ENCODE measurements around the gene PCGF2. TPM values are rescaled to one million over a fixed set of nuclear protein-coding genes. Genes with fewer than 3 reads are reported as not detected.

The PCGF2 gene
- total and polyA plus RNA-seq, 9 of the 15 experiments (the other 6 are each of a cell fraction or from before 2014, with no cell fraction given) = 1.3 to 33.4 (median 7.0) TPM

DNA sequence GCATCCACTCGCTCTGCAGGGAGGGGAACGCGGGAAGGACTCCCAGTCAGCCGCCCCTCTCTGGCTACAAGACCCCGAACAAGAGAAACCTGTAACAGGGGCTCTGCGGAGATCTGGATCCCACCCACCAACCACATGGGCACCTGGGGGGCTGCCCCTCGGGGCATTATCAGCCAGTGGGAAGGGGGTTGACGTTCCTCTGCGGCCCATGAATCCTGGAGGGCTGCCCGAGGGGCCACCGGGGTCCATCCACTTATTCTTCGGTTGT, 1.8 kb upstream of the PCGF2 start (continued):
- TF ChIP-seq CHD7 (IDR thresholded peaks at IDR 0.05; ENCODE audit: low read depth, low read length) = no peak
- no peak for TF ChIP-seq NFATC3 (IDR thresholded peaks at IDR 0.05)
- no peak for TF ChIP-seq ZNF124 (CRISPR knock-in tag; IDR thresholded peaks at IDR 0.05)
- 0 out of 4 replicates have a peak, but pooled peaks of 1 of the 2 experiments have one; percentile 11 for TF ChIP-seq SIN3A (IDR thresholded peaks at IDR 0.05; ENCODE audit: borderline replicate concordance in 2 of 2, control insufficient read depth in 1 of 2, low read depth in 2 of 2, low read length in 2 of 2)
- TF ChIP-seq, protein P1, sequence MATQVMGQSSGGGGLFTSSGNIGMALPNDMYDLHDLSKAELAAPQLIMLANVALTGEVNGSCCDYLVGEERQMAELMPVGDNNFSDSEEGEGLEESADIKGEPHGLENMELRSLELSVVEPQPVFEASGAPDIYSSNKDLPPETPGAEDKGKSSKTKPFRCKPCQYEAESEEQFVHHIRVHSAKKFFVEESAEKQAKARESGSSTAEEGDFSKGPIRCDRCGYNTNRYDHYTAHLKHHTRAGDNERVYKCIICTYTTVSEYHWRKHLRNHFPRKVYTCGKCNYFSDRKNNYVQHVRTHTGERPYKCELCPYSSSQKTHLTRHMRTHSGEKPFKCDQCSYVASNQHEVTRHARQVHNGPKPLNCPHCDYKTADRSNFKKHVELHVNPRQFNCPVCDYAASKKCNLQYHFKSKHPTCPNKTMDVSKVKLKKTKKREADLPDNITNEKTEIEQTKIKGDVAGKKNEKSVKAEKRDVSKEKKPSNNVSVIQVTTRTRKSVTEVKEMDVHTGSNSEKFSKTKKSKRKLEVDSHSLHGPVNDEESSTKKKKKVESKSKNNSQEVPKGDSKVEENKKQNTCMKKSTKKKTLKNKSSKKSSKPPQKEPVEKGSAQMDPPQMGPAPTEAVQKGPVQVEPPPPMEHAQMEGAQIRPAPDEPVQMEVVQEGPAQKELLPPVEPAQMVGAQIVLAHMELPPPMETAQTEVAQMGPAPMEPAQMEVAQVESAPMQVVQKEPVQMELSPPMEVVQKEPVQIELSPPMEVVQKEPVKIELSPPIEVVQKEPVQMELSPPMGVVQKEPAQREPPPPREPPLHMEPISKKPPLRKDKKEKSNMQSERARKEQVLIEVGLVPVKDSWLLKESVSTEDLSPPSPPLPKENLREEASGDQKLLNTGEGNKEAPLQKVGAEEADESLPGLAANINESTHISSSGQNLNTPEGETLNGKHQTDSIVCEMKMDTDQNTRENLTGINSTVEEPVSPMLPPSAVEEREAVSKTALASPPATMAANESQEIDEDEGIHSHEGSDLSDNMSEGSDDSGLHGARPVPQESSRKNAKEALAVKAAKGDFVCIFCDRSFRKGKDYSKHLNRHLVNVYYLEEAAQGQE (IDR thresholded peaks at IDR 0.05; ENCODE audit: borderline replicate concordance) = no peak
- TF ChIP-seq, protein P1 (CRISPR knock-in tag; IDR thresholded peaks at IDR 0.05; ENCODE audit: low read depth) = no peak
- TF ChIP-seq DMBX1 (CRISPR knock-in tag; IDR thresholded peaks at IDR 0.05; ENCODE audit: borderline replicate concordance) = no peak

All from K562 (cell line).